Cerebellar cortex (tissue), 1 donor: ENCODE data around the gene FIGN.
A peak's percentile ranks its signal among the peaks of the same experiment; 100 is the strongest.

ENCODE experiments used
- DNase-seq: peaks from one replicate; pipeline ENCODE4 v3.0.0-alpha.2; 2015; ENCODE audit warnings: low spot score

The FIGN gene

DNA sequence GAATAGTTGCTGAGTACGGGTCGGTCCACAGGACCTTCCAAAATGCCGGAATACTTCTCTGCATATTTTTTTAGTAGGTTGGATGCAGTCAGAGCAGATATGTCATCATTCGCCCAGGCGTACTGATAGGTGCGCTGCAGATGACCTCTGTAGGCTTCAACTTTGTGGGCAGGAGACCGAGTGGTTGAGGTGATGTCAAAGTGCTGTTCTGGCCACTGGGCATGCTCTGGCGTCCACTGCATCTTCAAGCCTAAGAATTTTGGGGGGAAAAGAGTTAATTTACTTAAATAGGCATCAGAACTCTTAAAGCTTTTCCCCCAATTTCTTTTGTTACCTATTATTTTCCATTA, 124.3 kb downstream of the FIGN start:
- DNase-seq, result no peak

GRCh38 chr2:163610817-163611556, 124.8 kb downstream of the FIGN start:
- peak; percentile 46 for DNase-seq

GRCh38 chr2:163607630-163608029, 128.2 kb downstream of the FIGN start:
- no peak for DNase-seq

GRCh38 chr2:163606878-163607277, 128.9 kb downstream of the FIGN start:
- no peak for DNase-seq

- no peak for DNase-seq
Observed at GRCh38 chr2:163605779-163606178, 130.0 kb downstream of the FIGN start.

DNA sequence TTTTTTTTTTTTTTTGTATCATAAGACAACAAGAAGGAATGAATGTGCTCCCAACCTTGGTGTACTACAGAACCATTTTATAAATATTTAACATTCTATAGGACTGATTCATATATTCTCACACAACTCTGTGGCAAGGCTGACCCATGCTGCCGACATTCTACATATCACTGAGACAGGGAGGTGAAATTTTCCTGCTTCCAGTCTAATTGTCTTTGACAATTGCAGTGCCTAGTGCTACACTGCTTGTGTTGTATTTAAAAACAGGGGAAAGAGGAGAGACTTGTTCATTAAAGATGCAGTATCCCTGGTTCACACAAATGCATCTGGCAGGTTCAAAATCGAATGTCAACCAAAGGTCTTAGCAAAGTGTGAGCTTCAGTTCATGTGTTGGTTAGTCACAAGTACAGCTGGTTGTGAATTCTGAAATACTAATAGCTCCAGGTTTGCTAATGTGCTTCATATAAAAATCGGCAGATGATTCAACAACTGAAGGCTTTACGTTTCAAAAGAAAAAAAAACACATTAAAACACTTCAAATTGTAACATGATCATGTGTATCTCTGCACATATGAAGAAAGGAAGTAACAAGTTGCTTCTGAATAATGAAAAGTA, 130.8 kb downstream of the FIGN start:
- no peak for DNase-seq

GRCh38 chr2:163602196-163602595, 133.6 kb downstream of the FIGN start:
- DNase-seq, result peak; percentile 21

DNA sequence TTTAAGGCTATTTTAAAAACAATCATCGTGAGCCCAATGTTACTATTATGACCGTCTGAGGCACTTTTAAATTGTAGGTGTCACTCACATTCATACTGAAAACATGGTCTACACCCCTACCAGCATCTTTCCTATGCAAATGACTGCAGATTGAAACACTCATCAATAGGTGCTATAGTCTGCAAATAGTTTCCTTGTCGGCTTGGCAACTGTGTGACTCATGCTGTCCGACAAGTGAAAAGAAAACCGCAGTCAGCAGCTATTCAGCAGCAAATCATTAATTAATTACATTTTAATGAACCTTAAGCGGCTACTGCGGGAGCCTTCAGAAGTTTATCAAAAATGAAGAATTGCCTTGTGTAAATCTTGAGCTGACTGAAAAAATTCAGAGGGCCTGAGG, 134.4 kb downstream of the FIGN start:
- peak; percentile 29 for DNase-seq

GRCh38 chr2:163600801-163601200, 135.0 kb downstream of the FIGN start:
- DNase-seq, result peak; percentile 36

DNA sequence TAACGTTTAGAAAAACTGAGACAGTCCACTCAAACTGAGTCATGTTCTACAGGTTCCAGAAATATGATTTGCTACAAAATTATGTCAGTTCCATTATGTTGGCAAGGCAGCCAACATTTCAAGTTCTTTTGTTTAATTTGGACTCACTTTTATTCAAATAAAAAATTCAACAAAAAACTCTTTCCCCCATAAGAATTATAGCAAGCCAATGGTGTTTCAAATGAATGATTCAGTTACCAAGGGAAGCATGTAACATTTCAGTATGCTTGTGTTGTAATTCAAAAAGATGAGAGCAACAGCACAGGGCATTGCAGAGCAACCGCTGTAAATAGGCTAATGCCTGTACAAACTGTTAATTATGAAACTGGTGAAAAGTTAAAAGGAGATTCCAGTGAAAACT, 140.8 kb downstream of the FIGN start:
- DNase-seq, result no peak

GRCh38 chr2:163594497-163594896, 141.3 kb downstream of the FIGN start:
- DNase-seq, result no peak

DNA sequence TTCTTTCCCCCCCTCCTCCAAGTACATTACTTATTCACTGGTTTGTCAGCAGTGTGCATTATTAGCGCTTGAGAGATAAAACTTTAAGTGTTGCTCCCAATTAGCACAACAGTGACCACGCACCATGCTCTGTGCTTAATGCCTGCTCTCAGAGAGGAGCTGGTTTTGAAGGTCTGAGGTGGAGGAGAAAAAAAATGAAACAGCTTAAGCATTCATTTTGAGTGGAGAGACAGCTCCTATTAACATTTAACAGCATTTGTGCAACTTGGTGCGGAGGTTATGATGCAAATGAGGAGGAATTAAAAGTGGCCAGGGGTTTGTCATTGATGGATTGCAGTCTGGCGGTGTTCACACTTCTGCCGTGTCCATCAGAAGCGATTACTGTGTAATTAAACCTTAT, 141.8 kb downstream of the FIGN start:
- DNase-seq, result peak; percentile 53

GRCh38 chr2:163592954-163593622, 142.7 kb downstream of the FIGN start:
- DNase-seq, result peak; percentile 55

GRCh38 chr2:163591461-163591860, 144.3 kb downstream of the FIGN start:
- no peak for DNase-seq

DNA sequence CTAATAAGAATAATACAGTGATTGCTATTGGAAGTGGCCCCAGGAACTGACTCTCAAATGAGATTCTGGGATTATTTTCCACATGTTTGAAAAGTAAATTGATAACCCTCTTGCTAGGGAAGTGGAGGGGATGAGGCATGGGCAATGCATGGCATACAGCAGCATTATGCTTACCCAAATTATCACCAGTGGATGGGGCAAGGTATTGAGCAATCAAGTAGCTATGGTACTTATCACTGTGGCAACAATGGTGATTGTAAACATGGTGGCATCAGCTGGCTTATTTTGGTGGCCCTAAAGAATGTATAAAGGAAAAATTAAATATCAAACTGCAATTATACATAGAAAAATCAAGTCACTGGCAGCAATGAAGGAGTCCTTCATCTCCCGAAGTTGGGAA, 155.1 kb downstream of the FIGN start:
- no peak for DNase-seq

DNA sequence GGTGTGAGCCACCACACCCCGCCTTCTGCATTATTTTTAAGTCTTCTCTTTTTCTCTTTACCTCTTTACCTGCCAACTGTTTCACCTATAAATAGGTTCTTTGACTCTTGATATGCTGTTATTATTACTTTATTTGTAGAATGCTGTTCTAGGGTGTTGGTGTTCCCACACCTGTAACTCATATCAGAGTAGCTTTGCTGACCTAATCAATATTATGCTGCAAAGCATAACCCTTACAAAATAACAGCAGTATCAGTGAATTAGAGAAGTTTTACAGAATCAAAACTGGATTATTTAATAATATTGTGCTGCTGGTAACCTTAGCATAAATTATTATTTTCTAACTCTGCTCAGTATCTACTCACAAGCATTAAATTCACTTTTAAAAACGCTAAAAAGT, 161.5 kb downstream of the FIGN start:
- DNase-seq, result no peak

DNA sequence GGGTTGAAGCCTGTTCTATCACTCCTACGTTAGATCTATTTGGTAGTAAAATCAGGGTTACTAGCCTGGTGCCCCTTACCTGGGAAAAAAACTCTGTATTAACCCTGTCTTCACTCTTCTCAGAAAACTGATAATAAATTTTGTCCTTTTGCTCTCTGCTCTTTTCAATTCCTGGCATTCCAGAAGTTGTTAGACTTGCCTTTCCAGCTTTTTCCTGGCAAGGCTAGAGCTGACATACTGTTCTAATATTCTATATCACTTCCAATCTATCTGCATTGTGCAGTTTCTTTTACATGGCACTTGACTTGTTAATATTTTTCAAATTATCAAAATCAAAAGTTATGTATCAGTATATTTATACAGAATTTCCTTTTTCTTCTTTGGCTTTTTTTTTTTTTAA, 162.2 kb downstream of the FIGN start:
- DNase-seq, result no peak

DNA sequence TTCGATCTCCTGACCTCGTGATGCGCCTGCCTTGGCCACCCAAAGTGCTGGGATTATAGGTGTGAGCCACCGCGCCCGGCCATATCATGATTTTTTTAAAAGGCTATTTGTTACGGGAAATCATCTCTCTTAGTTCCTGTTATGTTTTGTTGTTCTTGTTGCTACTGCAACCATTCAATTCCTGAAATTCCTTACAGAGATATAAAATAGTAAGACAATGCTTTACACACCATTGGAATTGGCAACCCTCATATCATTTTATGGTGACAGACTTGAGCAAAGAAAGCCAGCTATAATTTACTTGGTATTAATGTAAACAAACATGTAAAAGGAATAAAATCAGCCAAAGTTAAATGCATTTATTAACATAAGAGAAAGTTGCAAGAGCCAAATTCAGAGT, 163.0 kb downstream of the FIGN start:
- DNase-seq, result no peak

GRCh38 chr2:163571423-163572102, 164.2 kb downstream of the FIGN start:
- no peak for DNase-seq

DNA sequence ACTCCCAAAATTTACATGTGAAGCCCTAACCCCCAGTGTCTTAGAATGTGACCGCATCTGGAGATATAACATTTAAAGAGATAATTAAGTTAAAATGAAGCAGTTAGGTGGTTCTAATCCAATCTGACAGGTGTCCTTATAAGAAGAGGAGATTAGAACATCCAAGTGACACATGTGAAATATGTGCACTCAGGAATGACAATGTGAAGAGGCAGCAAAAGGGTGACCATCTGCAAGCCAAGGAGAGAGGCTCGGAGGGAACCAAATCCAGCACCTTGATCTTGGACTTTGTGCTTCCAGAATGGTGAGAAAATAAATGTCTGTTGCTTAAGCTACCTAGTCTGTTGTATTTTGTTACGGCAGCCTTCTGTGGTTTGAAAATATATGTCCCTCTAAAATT, 165.4 kb downstream of the FIGN start:
- no peak for DNase-seq

GRCh38 chr2:163565192-163565591, 170.6 kb downstream of the FIGN start:
- no peak for DNase-seq

DNA sequence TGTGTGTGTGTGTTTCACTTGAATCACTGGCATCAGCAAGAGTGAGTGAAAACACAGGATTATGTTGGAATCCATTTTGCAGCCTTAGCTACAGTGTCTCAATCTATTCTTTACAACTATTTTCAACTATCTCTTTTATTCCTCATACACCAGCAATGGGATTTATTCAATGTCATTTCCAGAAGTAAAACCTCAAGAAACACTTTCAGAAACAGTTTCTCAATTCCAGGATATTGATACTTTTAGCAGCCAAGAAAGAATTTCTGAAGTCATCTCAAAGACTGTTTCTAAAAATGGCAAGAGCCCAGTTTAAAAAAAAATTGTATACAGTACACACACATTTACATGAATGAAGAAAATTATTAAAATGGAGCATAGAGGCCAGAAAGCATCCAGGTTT, 171.6 kb downstream of the FIGN start:
- no peak for DNase-seq

GRCh38 chr2:163563336-163563735, 172.5 kb downstream of the FIGN start:
- DNase-seq, result no peak
